ENCODE data around the gene CACNA1I. TPM values are rescaled to one million over a fixed set of nuclear protein-coding genes. Genes with fewer than 3 reads are reported as not detected.

The CACNA1I gene
- total and polyA plus RNA-seq, 9 donors: 0.02 to 0.23 (median 0.09) TPM; not detected in 1

DNA sequence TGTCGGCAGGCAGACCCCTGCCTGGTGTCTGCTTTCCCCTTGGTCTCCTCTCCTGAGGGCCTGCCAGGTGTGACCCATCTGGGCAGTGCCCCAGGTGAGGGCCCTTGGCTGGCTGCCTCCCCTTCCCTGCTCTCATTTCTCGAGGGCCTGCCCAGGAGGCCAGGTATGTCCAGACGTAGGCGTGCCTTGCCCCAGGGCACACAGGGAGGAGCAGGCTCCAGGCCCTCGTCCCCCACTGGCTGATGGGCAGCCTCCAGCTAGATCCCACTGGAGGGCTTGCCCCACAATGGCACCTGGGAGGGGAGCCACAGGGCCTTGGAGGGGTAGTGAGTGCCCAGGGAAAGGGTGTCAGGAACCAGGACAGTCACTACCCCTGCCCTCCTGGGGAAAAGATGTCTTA is 95.9 kb downstream of the CACNA1I start:
- WGBS, 3 donors: 77 to 78% (median 78%) methylated on average over 5 of the region's 5 CpGs
- Histone ChIP-seq H3K9me3 (peaks cover 0 to 5% of the 10 kb centered on the region in 2 donors), H3K27ac (no peak overlapping the region)

GRCh38 chr22:39666926-39667325 is 96.4 kb downstream of the CACNA1I start:
- no peaks in the 10 kb centered on the region for H3K36me3 ChIP-seq
- no peak for DNase-seq
- no peaks in the 10 kb centered on the region for H3K27me3 ChIP-seq
- H3K9me3 ChIP-seq: peaks cover 0 to 5% of the 10 kb centered on the region in 2 donors
- TF ChIP-seq EP300 (IDR thresholded peaks at IDR 0.05) (no peak), POLR2A (IDR thresholded peaks at IDR 0.05) (no peak), CTCF (IDR thresholded peaks at IDR 0.05) (no peak)
- no peak overlapping the region for H3K27ac ChIP-seq
- H3K4me1 ChIP-seq (ENCODE audit: insufficient read depth): no peaks in the 10 kb centered on the region
- 54 to 72% (median 59%) methylated on average over 7 of the region's 7 CpGs for WGBS, 3 donors
- H3K4me3 ChIP-seq: no peak overlapping the region
- intact Hi-C loops (cut with DNase I): no loop called here

More for the DNA sequence above, 95.9 kb downstream of the CACNA1I start:
- Histone ChIP-seq H3K4me3 (no peak overlapping the region), H3K27me3 (no peaks in the 10 kb centered on the region), H3K4me1 (ENCODE audit: insufficient read depth) (no peaks in the 10 kb centered on the region), H3K36me3 (no peaks in the 10 kb centered on the region)
- intact Hi-C loops (cut with DNase I): no loop called here
- no peak for TF ChIP-seq EP300 (IDR thresholded peaks at IDR 0.05)
- no peak for TF ChIP-seq CTCF (IDR thresholded peaks at IDR 0.05)
- TF ChIP-seq POLR2A (IDR thresholded peaks at IDR 0.05): no peak
- no peak for DNase-seq

DNA sequence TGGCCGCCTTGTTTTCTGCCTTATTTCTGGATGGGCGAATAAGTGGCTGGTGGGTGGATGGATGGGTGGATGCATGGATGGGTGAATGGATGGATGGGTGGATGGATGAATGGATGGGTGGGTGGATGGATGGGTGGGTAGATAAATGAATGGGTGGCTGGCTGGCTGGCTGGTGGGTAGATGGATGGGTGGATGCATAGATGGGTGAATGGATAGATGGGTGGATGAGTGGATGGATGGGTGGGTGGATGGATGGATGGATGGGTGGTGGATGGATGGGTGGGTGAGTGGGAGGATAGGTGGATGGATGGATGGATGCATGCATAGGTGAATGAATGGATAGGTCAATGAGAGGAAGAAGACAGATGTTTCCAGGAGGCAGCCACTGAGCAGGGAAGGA is 98.9 kb downstream of the CACNA1I start:
- TF ChIP-seq EP300 (IDR thresholded peaks at IDR 0.05) (no peak), POLR2A (IDR thresholded peaks at IDR 0.05) (no peak), CTCF (IDR thresholded peaks at IDR 0.05) (no peak)
- no peaks in the 10 kb centered on the region for H3K36me3 ChIP-seq
- DNase-seq: no peak
- H3K4me3 ChIP-seq: no peak overlapping the region
- intact Hi-C loops (cut with DNase I): no loop called here
- no peak overlapping the region for H3K27ac ChIP-seq
- no peaks in the 10 kb centered on the region for H3K27me3 ChIP-seq
- 84 to 94% (median 94%) methylated on average over 2 of the region's 2 CpGs for WGBS, 3 donors
- no peaks in the 10 kb centered on the region for H3K4me1 ChIP-seq (ENCODE audit: insufficient read depth)
- peaks cover 0 to 5% of the 10 kb centered on the region in 2 donors for H3K9me3 ChIP-seq

DNA sequence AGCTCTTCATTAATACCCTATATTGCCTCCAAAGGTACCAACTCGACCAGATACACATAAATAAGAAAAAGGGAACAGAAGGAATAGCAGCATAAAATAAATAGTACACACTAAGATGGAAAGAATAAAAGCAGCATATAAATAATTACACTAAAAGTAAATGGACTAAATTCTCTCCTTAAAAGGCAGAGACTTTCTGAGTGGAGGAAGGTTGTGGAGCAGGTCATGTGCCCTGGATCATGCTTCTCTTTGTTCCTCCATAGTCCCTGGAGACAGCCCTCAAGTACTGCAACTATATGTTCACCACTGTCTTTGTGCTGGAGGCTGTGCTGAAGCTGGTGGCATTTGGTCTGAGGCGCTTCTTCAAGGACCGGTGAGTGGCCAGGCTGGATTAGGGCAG is 101.4 kb downstream of the CACNA1I start:
- H3K27me3 ChIP-seq: no peaks in the 10 kb centered on the region
- WGBS, 3 donors: 92 to 97% (median 95%) methylated on average over 3 of the region's 3 CpGs

More for the DNA sequence above, 101.4 kb downstream of the CACNA1I start:
- intact Hi-C loops (cut with DNase I): no loop called here
- TF ChIP-seq EP300 (IDR thresholded peaks at IDR 0.05) (no peak), CTCF (IDR thresholded peaks at IDR 0.05) (no peak), POLR2A (IDR thresholded peaks at IDR 0.05) (no peak)
- H3K36me3 ChIP-seq: no peaks in the 10 kb centered on the region
- DNase-seq: no peak
- no peaks in the 10 kb centered on the region for H3K4me1 ChIP-seq (ENCODE audit: insufficient read depth)
- no peak overlapping the region for H3K27ac ChIP-seq
- H3K9me3 ChIP-seq: peaks cover 0 to 4% of the 10 kb centered on the region in 2 donors
- no peak overlapping the region for H3K4me3 ChIP-seq
